ENCODE data around the gene FANCI. TPM values are rescaled to one million over a fixed set of nuclear protein-coding genes. Genes with fewer than 3 reads are reported as not detected.

FANCI gene
- total RNA-seq, 1 experiment from 2014 or later: 112 TPM

- CTCF ChIA-PET: no interaction called here
- H3K36me3 ChIP-seq (ENCODE audit: control insufficient read depth in 1 of 2, insufficient read depth in 2 of 2, low read length in 2 of 2): peaks cover 73 to 89% of the 10 kb centered on the region in 2 experiments
- POLR2A ChIA-PET: no interaction called here
Observed at GRCh38 chr15:89319678-89320077, 75.9 kb downstream of the FANCI start.

More at GRCh38 chr15:89319678-89320077, 75.9 kb downstream of the FANCI start:
- no peak overlapping the region for H2AFZ ChIP-seq (ENCODE audit: low read depth, low read length, poor library complexity, severe bottlenecking)
- DNase-seq (ENCODE audit: low read depth, low spot score) (no peak), ATAC-seq (no peak)
- no peak overlapping the region for H3K9ac ChIP-seq (ENCODE audit: low read length)
- H3K79me2 ChIP-seq (ENCODE audit: insufficient read depth, low read length): peaks cover 21% of the 10 kb centered on the region; the same call in 1 of the 2 replicates
- H3K9me3 ChIP-seq (ENCODE audit: control insufficient read depth in 1 of 2, insufficient read depth in 1 of 2, low read depth in 1 of 2, low read length in 2 of 2): no peaks in the 10 kb centered on the region
- no peak overlapping the region for H3K4me2 ChIP-seq (ENCODE audit: low read length)
- H3K9me2 ChIP-seq (ENCODE audit: insufficient read depth): no peaks in the 10 kb centered on the region
- H4K20me1 ChIP-seq (ENCODE audit: insufficient read depth): no peaks in the 10 kb centered on the region
- intact Hi-C loops (cut with micrococcal nuclease): no loop called here
- H3K27me3 ChIP-seq (ENCODE audit: insufficient read depth, low read length): no peaks in the 10 kb centered on the region
- no TSS peak for BruUV-seq (replicated peaks)
- RAD21 ChIA-PET (ENCODE audit: low non-redundant PET in 1 of 2, low total read pairs in 2 of 2, uncharacterized antibody in 2 of 2, unreplicated experiment in 2 of 2): interaction anchor here in 1 of 2 experiments (0.6 kb wide), 1 partner anchor 46 kb away, joined by 4 read pairs; no protein-coding TSS in a partner anchor
- H3K4me3 ChIP-seq (replicated peaks in 1 of 2; ENCODE audit: low read depth in 1 of 2, low read length in 2 of 2): no peak overlapping the region
- H3K27ac ChIP-seq (ENCODE audit: low read depth, low read length): no peak overlapping the region
- H3K4me1 ChIP-seq (ENCODE audit: control insufficient read depth in 1 of 2, insufficient read depth in 2 of 2, low read length in 2 of 2): no peaks in the 10 kb centered on the region
- TF ChIP-seq REST (IDR thresholded peaks at IDR 0.05; ENCODE audit: low read depth) (no peak), POLR2AphosphoS5 (IDR thresholded peaks at IDR 0.05; ENCODE audit: low read depth, low read length) (peak; percentile 33; the same call in 1 of the 2 replicates), SRF (IDR thresholded peaks at IDR 0.05; ENCODE audit: low read depth) (no peak), RAD21 (IDR thresholded peaks at IDR 0.05; ENCODE audit: low read depth) (no peak), SP1 (IDR thresholded peaks at IDR 0.05; ENCODE audit: low read depth) (no peak), ZNF274 (IDR thresholded peaks at IDR 0.05; ENCODE audit: low read depth, low read length) (no peak), CBX3 (IDR thresholded peaks at IDR 0.05; ENCODE audit: low read depth) (no peak)
